ENCODE measurements around the gene SPRR4. TPM values are rescaled to one million over a fixed set of nuclear protein-coding genes. Genes with fewer than 3 reads are reported as not detected.

Gene SPRR4
- total RNA-seq, 1 experiment from 2014 or later = not detected

DNA sequence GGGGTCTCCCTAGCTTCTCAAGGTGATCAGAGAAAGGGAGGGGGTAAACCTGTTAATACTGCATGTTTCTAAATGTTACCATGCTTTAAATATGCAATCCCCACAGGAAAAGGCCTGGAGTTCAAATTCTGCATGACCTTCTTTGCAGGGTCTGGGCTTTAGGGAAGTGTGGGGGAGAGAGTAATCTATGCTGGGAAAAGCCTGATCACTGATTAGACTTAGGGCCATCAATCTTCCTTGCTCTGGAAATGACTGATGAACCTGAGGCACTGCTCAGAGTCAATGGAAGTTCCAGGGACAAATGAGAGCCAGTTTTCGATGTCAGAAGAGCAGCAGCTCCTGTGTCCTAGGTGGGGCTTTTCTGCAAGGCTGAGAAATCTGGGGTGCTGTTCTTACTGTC, 10.2 kb downstream of the SPRR4 start:
- Histone ChIP-seq H3K9me3 (ENCODE audit: control insufficient read depth, insufficient read depth, low read depth, low read length) (no peaks in the 10 kb centered on the region), H3K4me3 (ENCODE audit: low read depth in 2 of 2, low read length in 2 of 2) (no peak overlapping the region), H3K27me3 (ENCODE audit: control insufficient read depth, insufficient read depth, low read length) (no peaks in the 10 kb centered on the region; the same call in none of the 2 replicates), H3K36me3 (ENCODE audit: control insufficient read depth, insufficient read depth, low read length) (no peaks in the 10 kb centered on the region), H3K27ac (ENCODE audit: low read length) (no peak overlapping the region), H3K4me1 (ENCODE audit: control insufficient read depth, insufficient read depth, low read length) (no peaks in the 10 kb centered on the region)
- POLR2A ChIA-PET = no interaction called here
- ATAC-seq (no peak), DNase-seq (ENCODE audit: low read depth, low spot score) (no peak)
- TF ChIP-seq TCF7L2 (IDR thresholded peaks at IDR 0.05; ENCODE audit: low read depth, low read length) (no peak), CTCF (IDR thresholded peaks at IDR 0.05) (no peak), POLR2AphosphoS5 (IDR thresholded peaks at IDR 0.05; ENCODE audit: low read depth, low read length) (no peak), SIN3A (IDR thresholded peaks at IDR 0.05; ENCODE audit: borderline replicate concordance, insufficient read depth, low read depth, low read length) (no peak)
- TF ChIP-seq, protein P1, sequence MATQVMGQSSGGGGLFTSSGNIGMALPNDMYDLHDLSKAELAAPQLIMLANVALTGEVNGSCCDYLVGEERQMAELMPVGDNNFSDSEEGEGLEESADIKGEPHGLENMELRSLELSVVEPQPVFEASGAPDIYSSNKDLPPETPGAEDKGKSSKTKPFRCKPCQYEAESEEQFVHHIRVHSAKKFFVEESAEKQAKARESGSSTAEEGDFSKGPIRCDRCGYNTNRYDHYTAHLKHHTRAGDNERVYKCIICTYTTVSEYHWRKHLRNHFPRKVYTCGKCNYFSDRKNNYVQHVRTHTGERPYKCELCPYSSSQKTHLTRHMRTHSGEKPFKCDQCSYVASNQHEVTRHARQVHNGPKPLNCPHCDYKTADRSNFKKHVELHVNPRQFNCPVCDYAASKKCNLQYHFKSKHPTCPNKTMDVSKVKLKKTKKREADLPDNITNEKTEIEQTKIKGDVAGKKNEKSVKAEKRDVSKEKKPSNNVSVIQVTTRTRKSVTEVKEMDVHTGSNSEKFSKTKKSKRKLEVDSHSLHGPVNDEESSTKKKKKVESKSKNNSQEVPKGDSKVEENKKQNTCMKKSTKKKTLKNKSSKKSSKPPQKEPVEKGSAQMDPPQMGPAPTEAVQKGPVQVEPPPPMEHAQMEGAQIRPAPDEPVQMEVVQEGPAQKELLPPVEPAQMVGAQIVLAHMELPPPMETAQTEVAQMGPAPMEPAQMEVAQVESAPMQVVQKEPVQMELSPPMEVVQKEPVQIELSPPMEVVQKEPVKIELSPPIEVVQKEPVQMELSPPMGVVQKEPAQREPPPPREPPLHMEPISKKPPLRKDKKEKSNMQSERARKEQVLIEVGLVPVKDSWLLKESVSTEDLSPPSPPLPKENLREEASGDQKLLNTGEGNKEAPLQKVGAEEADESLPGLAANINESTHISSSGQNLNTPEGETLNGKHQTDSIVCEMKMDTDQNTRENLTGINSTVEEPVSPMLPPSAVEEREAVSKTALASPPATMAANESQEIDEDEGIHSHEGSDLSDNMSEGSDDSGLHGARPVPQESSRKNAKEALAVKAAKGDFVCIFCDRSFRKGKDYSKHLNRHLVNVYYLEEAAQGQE (IDR thresholded peaks at IDR 0.05; ENCODE audit: insufficient read depth in 1 of 2, low read depth in 2 of 2, low read length in 1 of 2) = no peak
- intact Hi-C loops (cut with micrococcal nuclease; ENCODE audit: unreplicated experiment) (no loop called here), in situ Hi-C loops (cut with HindIII; ENCODE audit: low pct_unique_long_range_greater_than_20kb, low sequenced_read_pairs) (no loop called here)
- CTCF ChIA-PET = no interaction called here
- no TSS peak for BruUV-seq (replicated peaks)

DNA sequence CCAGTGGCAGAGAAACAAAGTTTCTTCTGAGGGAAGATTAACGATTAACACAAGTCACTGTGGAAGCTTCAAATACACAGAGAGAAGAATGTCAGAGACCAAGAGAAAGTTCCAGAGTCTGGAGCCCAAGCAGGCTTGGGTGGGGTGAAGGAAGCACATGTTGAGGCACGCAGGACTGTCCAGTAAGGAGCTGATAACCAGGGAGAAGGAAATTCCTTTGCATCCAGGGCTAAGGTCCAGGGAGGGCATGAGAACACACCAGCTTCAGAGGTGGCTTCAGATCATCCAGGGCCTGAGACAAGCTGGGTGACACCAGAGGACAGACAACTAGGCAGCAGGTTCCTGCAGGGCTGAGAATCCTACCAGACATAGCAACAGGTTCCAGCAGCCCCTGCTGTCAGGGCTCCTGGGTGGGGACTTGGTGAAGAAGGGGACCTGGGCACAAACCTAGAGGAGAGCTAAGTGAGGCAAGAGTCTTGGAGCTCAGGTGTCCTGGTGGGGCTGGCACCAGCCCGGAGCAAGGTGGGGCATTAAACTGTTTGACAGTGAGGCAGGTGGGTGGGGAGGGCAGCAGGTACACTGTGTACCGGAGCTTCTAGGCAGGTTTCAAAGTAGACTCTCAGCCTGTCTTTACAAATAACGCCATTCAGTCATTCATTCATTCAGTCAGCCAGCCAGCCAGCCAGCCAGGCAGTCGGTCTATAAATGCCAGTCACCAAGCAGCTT, 10.9 kb downstream of the SPRR4 start:
- BruUV-seq (replicated peaks) = no TSS peak
- H3K27ac ChIP-seq (ENCODE audit: low read length) = no peak overlapping the region
- H3K4me3 ChIP-seq (ENCODE audit: low read depth in 2 of 2, low read length in 2 of 2) = no peak overlapping the region
- POLR2A ChIA-PET = interaction anchor here (0.6 kb wide), 1 partner anchor 109 kb away, joined by 8 read pairs; no protein-coding TSS in a partner anchor
- no peaks in the 10 kb centered on the region; the same call in none of the 2 replicates for H3K27me3 ChIP-seq (ENCODE audit: control insufficient read depth, insufficient read depth, low read length)
- ATAC-seq = no peak
- H3K4me1 ChIP-seq (ENCODE audit: control insufficient read depth, insufficient read depth, low read length) = no peaks in the 10 kb centered on the region
- no peak for DNase-seq (ENCODE audit: low read depth, low spot score)
- CTCF ChIA-PET = no interaction called here
- intact Hi-C loops (cut with micrococcal nuclease; ENCODE audit: unreplicated experiment) (no loop called here), in situ Hi-C loops (cut with HindIII; ENCODE audit: low pct_unique_long_range_greater_than_20kb, low sequenced_read_pairs) (no loop called here)
- TF ChIP-seq, protein P1 (IDR thresholded peaks at IDR 0.05; ENCODE audit: insufficient read depth in 1 of 2, low read depth in 2 of 2, low read length in 1 of 2) = no peak
- no peak for TF ChIP-seq POLR2AphosphoS5 (IDR thresholded peaks at IDR 0.05; ENCODE audit: low read depth, low read length)
- TF ChIP-seq CTCF (IDR thresholded peaks at IDR 0.05) = no peak
- TF ChIP-seq SIN3A (IDR thresholded peaks at IDR 0.05; ENCODE audit: borderline replicate concordance, insufficient read depth, low read depth, low read length) = no peak
- no peak for TF ChIP-seq TCF7L2 (IDR thresholded peaks at IDR 0.05; ENCODE audit: low read depth, low read length)
- no peaks in the 10 kb centered on the region for H3K9me3 ChIP-seq (ENCODE audit: control insufficient read depth, insufficient read depth, low read depth, low read length)
- H3K36me3 ChIP-seq (ENCODE audit: control insufficient read depth, insufficient read depth, low read length) = no peaks in the 10 kb centered on the region
